Amniotic stem cell (primary cell): ENCODE results near the gene PAPSS2.
"Not testable (repeated sequence)": the region's sequence is repeated elsewhere in the genome, so short reads cannot be mapped to it uniquely, and the experiment has no call there.

ENCODE experiments used
- DNase-seq: peaks from one replicate; lab custom pipeline; 2025; lab: John Stamatoyannopoulos, UW

Gene PAPSS2

GRCh38 chr10:87659571-87660483 is at the start of gene PAPSS2:
Gene PAPSS2, plus strand, starts transcription at chr10:87659878. Its CDS starts 104 bp downstream, at chr10:87659982.
- DNase-seq: no peak

- not testable (repeated sequence) for DNase-seq
These were observed 48.3 kb upstream of the PAPSS2 start for GRCh38 chr10:87611341-87611740.

- DNase-seq: no peak
These were observed 47.6 kb upstream of the PAPSS2 start for GRCh38 chr10:87612115-87612514.

GRCh38 chr10:87613751-87614150 is 45.9 kb upstream of the PAPSS2 start:
- no peak for DNase-seq

- DNase-seq: no peak
These were observed 43.8 kb upstream of the PAPSS2 start for GRCh38 chr10:87615856-87616255.

- no peak for DNase-seq
These were observed 42.2 kb upstream of the PAPSS2 start for GRCh38 chr10:87617503-87617902.

- DNase-seq: no peak
These were observed 40.9 kb upstream of the PAPSS2 start for GRCh38 chr10:87618566-87619423.

- DNase-seq: no peak
These were observed 40.0 kb upstream of the PAPSS2 start for GRCh38 chr10:87619705-87620104.

- not testable (repeated sequence) for DNase-seq
These were observed 38.2 kb upstream of the PAPSS2 start for GRCh38 chr10:87621440-87621839.

- no peak for DNase-seq
These were observed 37.2 kb upstream of the PAPSS2 start for GRCh38 chr10:87622314-87623004.

- DNase-seq: no peak
These were observed 36.5 kb upstream of the PAPSS2 start for GRCh38 chr10:87623191-87623590.

- DNase-seq: no peak
These were observed 34.0 kb upstream of the PAPSS2 start for GRCh38 chr10:87625661-87626060.

- DNase-seq: no peak
These were observed 33.2 kb upstream of the PAPSS2 start for GRCh38 chr10:87626422-87626892.

GRCh38 chr10:87630171-87630570 is 29.5 kb upstream of the PAPSS2 start:
- no peak for DNase-seq

GRCh38 chr10:87632454-87632853 is 27.2 kb upstream of the PAPSS2 start:
- no peak for DNase-seq

GRCh38 chr10:87634311-87634710 is 25.4 kb upstream of the PAPSS2 start:
- no peak for DNase-seq

GRCh38 chr10:87635498-87636312 is 24.0 kb upstream of the PAPSS2 start:
- DNase-seq: peak; percentile 25

GRCh38 chr10:87636313-87636915 is 23.3 kb upstream of the PAPSS2 start:
- no peak for DNase-seq

GRCh38 chr10:87639493-87639892 is 20.2 kb upstream of the PAPSS2 start:
- DNase-seq: no peak

- DNase-seq: no peak
These were observed 19.6 kb upstream of the PAPSS2 start for GRCh38 chr10:87640043-87640442.

GRCh38 chr10:87642486-87642885 is 17.2 kb upstream of the PAPSS2 start:
- no peak for DNase-seq
